ENCODE data around the gene EEFSEC.

The EEFSEC gene

DNA sequence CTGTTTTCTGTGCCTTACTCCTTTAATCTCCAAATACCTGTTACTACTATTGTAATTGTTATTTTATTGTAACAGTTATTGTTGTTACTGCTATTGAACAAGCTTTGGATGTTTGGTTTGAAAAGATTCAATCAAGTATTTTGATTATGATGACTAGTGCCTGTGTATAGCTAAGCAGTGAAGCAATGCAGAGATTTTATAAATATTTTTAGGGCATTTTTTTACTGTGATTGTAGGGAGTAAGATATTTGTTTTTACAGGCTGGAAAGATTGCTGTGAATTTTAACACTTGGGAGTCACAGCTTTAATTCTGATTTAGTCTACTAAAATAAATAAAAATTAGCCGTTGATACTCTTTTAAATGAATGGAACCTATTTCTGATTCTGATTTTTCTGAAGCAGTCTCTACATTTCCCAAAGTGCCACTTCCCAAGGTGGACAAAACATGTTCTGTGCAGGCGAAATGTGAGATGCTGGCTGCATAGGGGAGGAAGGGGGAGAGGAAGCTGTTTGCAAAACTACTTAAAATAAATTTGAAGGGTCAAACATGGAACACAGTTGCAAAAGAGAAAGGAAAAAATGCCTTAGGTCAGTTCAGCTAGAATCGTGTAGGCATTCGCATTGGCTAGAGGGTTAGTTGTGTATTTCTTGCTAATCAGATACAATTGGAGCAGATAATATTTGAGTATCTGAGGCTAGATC lies 25.7 kb downstream of the EEFSEC start:
- no peak overlapping the region for H3K4me3 ChIP-seq (ENCODE audit: low read depth, low read length)
- DNase-seq (ENCODE audit: low read depth), result no peak

DNA sequence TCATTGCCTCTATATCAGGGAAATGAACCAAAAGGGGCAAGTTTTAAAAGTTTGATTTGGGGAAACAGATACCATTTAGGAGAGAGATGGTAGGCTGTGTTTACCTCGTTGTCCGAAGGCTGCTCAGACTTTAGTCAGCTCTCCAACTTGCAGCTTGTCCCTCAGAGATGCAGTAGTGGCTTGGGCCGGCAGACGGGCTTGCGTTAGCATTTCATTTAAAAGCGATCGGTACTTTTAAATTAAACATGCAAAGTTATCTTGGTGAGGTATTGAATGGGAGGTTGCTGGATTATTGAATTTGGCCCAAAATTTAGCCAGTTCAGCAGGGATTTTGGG lies 26.2 kb downstream of the EEFSEC start:
- no peak for DNase-seq (ENCODE audit: low read depth)
- H3K4me3 ChIP-seq (ENCODE audit: low read depth, low read length), result no peak overlapping the region

DNA sequence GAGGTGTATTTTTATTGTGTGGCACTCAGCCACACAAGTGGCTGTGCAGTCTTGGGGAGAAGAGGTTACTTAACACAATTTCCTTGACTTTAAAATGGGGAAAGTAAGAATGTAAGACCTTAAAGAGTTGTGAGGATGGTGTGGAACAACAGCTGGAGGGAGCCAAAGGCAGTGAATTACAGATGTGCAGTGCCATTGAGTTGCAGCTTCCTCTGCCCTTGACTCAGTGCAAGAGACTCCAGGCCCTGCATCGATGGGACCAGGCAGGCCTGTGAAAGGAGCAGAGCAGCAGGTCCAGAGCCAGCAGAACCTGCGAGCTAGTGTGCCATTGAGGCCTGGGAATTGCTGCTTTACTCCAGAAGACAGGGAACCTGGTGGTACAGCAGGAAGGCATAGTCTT lies 27.2 kb downstream of the EEFSEC start:
- H3K4me3 ChIP-seq (ENCODE audit: low read depth, low read length), result no peak overlapping the region
- DNase-seq (ENCODE audit: low read depth), result no peak

DNA sequence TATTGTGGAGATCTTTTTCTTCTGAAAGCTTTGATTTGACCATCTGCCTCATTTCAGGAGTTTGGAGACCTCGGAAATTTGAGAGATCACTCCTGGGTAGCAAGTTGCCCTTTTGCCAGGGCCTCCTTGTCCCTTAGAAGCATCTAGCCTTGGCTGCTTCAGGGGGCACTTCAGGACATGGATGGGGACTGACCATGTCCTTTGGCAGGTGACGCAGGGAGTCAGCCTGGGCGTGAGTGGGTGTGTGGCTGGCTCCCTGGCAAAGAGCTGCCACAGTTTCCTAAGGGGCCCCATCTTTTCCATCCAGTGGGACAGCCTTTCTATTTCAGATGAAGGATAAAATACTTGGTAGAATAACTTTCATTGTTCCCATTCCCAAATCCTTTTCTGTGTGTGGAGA lies 27.6 kb downstream of the EEFSEC start:
- DNase-seq (ENCODE audit: low read depth), result no peak
- no peak overlapping the region for H3K4me3 ChIP-seq (ENCODE audit: low read depth, low read length)

DNA sequence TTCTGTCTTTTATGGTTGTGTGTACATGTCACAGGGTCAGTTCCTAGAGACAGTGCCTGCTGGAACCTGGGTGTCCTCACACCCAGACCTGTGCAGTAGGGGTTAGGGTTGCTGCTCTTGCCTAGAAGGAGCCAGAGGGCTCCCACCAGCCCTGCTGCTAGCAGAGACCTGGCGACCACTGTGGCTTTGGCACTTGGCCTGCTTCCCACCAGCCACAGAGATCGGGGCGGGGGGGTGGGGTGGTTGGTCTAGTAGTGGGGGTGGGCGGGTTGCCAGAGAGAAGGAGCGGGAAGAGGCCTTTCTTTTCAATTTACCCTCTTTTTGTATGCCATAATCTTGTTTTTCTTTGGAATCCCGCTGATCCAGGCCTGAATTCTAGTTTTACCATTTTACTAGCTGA lies 29.4 kb downstream of the EEFSEC start:
- no peak overlapping the region for H3K4me3 ChIP-seq (ENCODE audit: low read depth, low read length)
- no peak for DNase-seq (ENCODE audit: low read depth)

DNA sequence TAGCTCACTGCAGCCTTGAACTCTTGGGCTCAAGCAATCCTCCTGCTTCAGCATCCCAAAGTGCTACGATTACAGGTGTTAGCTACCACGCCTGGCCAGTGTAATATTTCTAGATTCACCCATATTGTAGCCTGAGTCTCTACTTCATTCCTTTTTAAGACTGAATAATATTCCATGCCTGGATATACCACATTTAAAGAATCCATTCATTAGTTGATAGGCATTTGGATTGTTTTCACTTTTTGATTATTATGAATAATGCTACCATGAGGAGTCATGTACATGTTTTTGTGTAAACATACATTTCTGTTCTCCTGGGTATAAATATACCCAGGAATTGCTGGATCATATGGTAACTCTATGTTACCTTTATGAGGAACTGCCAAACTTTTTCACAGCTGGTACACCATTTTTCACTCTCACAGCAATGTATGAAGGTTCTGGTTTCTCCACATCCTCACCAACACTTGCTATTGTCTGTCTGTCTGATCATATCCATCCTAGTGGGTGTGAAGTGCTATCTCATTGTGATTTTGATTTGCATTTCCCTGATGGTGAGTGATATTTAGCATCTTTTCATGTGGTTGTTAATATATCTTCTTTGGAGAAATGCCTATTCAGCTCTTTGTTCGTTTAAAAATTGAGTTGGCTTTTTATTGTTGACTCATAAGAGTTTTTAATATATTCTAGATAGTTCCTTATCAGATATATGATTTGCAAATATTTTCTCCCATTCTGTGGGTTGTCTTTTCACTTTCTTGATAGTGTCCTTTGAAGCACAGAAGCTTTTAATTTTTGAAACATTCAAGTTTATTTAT lies 32.6 kb downstream of the EEFSEC start:
- no peak for DNase-seq (ENCODE audit: low read depth)
- no peak overlapping the region for H3K4me3 ChIP-seq (ENCODE audit: low read depth, low read length)

DNA sequence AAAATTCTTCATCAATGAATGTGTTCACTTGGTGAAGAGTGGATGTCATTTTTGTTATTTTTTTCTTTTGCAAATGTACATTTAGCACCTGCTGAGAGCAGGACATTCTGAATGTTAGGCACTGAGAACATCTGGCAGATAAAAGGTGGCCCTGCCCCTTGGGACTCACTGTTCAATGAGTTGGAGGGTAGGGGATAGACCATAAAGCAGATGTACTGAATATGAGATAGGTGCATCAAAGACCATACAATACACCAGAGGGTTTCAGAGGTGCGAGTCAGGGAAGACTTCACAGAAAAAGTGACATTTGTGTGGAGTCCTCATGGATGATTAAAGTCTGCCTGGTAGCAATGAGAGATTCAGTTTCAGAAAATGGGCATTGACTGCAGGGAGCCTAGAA lies 34.2 kb downstream of the EEFSEC start:
- DNase-seq (ENCODE audit: low read depth), result no peak
- no peak overlapping the region for H3K4me3 ChIP-seq (ENCODE audit: low read depth, low read length)

DNA sequence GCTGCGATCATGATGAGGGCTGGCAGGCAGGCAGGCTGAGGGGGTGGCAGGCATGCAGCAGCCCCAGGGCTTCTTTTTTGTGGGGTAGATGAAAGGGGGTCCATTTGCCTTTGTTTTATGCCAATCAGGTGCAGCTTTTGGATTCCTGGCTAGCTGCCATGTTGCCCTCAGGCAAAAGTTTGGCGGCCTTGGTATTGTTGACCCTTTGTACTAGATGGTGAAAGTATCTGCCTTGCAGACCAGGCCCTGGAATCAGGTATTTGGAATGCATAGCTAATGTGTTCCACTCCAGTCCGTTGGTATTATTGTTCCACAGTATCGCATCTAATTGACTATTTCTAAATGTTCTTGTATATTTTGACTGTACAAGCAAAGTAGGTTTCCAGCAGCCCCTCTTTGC lies 35.0 kb downstream of the EEFSEC start:
- DNase-seq (ENCODE audit: low read depth), result no peak
- no peak overlapping the region for H3K4me3 ChIP-seq (ENCODE audit: low read depth, low read length)

DNA sequence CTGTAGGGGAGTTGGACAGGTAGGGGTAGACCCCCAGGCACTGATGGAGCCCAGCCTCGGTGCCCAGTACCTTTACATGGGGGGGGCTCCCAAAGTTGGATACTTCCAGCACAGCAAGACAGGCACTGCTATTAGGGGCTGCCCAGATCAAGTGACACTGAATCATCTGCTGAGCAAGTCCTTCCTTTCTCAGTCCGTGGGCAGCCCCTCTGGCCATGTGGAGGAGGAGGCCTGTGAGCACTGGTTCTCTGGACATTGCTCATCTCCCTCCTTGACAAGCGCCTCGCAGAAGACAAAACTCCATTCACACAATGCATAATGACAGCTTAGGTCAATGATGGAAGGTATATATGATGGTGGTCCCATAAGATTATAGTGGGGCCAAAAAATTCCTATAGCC lies 35.7 kb downstream of the EEFSEC start:
- no peak overlapping the region for H3K4me3 ChIP-seq (ENCODE audit: low read depth, low read length)

DNA sequence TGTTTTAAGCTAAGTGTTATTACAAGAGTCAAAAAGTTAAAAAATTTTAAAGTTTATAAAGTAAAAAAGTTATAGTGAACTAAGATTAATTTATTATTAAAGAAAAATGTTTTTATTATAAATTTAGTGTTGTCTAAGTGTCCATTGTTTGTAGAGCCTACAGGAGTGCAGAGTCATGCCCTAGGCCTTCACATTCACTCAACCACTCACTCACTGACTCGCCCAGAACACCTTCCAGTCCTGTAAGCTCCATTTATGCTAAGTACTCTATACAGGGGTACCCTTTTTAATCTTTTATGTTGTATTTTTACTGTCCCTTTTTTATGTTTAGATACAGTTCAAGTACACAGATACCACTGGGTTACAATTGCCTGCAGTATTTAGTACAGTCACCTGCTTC lies 37.2 kb downstream of the EEFSEC start:
- DNase-seq (ENCODE audit: low read depth), result no peak
- H3K4me3 ChIP-seq (ENCODE audit: low read depth, low read length), result no peak overlapping the region

More for the DNA sequence above, 35.7 kb downstream of the EEFSEC start:
- no peak for DNase-seq (ENCODE audit: low read depth)

DNA sequence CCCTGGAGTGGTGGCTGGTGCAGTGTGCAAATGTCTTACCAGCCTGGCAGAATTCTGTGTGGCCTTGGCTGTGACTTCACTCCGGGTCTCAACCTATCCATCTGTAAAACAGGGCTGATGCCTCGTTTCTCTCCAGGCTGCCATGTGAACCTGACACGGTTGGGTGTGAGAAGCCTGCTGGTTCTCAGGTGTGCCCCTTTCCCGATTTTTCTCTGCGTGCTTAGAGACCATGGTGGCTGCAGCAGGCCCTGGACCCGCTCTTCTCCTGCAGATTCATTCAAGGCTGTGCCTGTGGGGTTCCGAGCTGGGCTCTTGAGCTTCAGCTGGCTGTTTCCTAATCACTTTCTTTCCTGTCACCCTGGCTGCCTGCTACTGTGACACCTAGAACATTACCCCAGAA lies 38.9 kb downstream of the EEFSEC start:
- H3K4me3 ChIP-seq (ENCODE audit: low read depth, low read length), result no peak overlapping the region
- DNase-seq (ENCODE audit: low read depth), result no peak

DNA sequence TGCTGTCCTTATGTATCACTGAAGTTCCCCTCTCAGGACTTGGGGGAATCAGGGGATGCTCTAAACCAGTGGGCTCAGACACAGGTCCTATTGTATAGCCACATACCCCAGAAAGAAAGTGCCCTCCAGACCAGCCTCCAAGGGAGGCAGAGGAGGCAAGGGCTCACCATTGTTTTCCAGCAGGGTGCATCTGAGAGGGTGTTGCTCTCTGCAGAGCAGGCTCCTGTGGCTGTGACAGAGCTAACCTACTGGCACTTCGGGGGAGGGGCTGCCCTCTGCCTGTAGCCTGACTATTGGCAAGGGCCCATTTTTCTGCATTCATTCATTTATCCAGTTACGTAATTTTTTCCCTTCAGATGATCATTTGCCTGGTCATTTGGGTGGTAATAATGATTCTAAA lies 39.9 kb downstream of the EEFSEC start:
- no peak overlapping the region for H3K4me3 ChIP-seq (ENCODE audit: low read depth, low read length)
- no peak for DNase-seq (ENCODE audit: low read depth)

DNA sequence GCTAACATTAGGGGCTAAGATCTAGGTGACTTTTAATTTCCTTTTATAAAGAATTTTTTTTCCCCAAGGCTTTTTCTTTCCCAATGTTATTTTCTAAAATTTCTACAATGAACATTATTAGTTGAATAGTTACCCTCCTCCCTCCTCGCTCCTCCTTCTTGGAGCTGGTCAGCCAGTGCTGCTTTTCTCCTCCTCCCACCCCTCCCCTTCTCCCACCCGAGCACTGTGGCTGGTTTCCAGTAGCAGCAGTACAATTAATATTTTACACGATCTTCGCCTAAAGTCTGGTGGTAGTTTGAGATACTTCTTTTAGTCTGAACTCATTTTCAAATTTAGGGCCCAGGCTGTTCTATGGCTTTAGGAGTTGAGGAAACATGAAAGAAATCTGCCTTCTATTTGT lies 41.6 kb downstream of the EEFSEC start:
- H3K4me3 ChIP-seq (ENCODE audit: low read depth, low read length), result no peak overlapping the region
- no peak for DNase-seq (ENCODE audit: low read depth)

DNA sequence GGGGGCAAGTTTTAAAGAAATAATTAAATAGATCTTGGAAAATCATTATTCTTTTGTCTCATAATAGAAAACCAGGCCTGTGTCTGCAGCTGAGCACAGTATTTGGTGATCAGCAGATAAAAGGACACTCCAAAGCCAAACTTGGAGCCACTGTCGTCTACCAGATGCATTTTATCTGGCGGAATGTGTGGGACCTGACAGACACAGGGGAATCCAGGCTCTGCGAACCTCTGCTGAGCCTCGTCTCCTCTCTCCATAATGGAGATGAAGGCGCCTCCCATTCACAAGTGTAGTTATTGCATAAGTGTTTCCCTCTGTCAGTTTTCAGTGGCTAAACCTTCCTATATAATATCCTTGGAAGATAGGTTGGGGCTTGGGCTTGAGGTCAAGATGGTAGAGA lies 42.1 kb downstream of the EEFSEC start:
- DNase-seq (ENCODE audit: low read depth), result no peak
- no peak overlapping the region for H3K4me3 ChIP-seq (ENCODE audit: low read depth, low read length)

DNA sequence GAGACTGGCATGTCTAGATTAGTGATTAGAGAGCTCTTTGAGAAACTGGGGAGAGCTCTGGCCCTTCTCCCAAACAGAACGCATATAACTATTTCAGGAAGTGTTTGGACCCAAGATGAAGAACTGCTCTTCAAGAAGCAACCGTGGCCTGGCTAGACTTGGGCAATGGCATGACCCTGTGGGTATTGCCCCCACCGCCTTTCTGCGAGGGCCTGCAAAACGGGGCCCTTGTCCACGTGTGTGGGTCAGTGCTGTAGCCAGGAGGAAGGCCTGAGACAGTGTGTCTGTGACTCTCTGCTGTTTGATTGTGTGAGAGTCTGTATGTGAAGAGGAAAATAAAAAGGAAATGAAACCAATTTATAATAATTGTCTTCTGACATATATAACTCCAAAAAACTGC lies 42.5 kb downstream of the EEFSEC start:
- DNase-seq (ENCODE audit: low read depth), result no peak
- H3K4me3 ChIP-seq (ENCODE audit: low read depth, low read length), result no peak overlapping the region

DNA sequence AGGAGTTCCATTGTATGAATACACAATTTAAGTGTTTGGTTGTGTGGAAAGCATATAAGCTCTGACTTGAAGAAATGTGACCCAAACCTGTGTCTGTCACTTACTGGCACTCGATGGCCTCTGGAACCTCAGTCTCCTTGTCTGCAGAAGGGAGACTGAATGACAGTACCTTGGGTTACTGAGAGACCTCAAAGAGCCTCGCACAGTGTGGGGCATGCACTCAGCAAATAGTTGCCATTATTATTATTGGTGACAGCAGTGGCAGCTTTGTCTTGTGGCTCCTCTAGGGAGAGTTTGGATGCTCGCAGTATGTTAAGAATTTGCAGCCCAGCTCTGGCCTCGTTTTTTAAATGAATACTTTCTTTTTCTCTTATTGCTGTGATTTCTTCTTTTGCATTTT lies 43.4 kb downstream of the EEFSEC start:
- no peak overlapping the region for H3K4me3 ChIP-seq (ENCODE audit: low read depth, low read length)
- DNase-seq (ENCODE audit: low read depth), result no peak

DNA sequence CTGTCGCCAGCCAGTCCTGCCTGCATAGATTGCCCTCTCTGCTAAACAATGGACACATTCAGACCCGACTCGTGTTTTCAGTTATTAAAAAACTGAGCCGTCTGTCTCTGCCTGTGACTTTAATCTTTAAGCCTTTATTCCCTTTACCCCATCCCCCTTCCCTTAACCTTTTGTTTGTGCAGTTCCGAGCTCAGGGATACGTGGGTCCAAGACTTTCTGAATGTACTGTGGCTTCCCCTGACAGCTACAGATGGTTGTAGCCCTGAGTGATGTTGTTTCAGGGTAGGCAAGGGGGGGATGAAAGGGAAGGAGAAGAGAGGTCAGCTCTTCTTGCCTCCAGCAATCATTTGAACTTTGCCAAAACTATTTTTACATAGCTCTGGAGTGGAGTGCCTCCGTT lies 44.6 kb downstream of the EEFSEC start:
- no peak for DNase-seq (ENCODE audit: low read depth)
- no peak overlapping the region for H3K4me3 ChIP-seq (ENCODE audit: low read depth, low read length)

DNA sequence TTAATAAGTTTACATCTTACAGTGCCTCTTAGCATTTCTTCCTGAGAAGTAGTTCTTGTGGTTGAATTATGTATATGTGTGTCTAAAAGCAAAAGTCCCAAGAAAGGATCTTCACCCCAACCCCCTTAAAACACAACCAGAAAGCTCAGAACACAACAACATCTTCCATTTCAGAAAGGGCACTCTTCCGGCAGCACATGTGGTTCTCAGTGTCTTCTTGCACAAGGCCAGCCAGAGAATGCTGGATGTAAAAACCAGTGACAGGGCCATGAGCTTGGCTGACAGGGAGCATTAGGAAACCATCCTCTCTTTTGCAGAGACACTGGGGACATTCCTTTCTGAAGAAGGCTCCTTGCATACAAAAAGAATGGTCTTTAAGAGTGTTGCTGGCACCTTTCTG lies 45.0 kb downstream of the EEFSEC start:
- no peak overlapping the region for H3K4me3 ChIP-seq (ENCODE audit: low read depth, low read length)
- no peak for DNase-seq (ENCODE audit: low read depth)

DNA sequence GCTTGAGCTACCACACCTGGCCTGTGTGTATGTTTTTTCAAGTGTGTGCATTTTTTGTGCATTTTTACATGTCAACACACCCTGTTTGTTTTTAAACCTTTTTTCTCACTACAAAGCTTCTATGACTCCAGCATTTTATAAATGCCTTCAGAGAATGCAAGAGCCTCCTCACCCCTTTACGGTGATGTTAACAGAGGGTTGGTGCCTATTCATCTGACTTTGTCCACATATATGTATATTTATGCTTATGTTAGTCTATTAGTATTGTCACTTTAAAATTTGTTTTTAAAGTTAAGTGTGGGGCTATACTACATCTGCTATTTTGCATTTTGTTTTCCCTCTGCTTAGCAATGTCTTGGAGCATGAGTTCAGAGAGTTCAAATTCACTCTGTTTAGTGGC lies 45.8 kb downstream of the EEFSEC start:
- no peak for DNase-seq (ENCODE audit: low read depth)
- no peak overlapping the region for H3K4me3 ChIP-seq (ENCODE audit: low read depth, low read length)

DNA sequence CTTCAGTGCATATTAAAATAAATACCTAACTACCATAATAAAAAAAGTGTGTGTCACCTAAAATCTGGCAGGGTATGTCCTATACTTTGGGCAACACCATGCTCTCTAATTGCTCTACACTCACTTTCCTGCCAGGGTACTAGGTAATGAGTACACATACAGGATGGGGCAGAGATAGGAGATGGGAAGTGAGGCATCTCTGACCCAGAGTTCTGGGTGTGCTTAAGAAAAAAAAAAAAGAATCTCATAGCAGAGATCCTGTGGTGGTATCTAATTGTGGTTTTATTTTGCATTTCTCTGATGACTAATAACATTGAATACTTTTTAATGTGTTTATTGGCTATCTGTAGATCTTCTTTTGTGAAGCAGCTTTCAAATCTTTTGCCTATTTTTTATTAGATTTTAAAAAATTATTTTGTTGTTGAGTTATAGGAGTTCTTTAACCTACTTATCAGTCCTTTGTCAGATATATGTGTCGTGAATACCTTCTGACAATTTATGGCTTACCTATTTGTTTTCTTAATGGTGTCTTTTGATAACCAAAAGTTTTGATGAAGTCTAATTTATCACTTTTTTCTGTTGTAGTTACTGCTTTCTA lies 48.0 kb downstream of the EEFSEC start:
- no peak for DNase-seq (ENCODE audit: low read depth)

DNA sequence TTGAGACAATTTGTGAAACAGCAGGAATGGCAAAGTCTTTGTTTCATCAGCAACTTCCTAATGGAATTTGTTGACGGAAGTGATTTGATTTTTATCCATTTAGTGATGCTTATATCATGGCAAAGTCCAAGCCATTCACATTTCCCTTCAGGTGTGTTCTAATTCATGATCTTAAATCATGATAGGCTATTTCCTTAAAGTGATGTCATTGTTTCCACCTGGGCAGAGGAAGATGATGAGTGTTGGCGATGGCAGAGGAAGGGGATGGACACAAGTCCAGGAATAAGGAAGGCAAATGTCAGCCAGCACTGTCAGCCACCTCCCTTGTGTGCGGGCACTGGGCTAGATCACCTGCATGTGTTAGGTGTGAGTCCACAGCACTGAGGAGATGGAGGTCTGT lies 49.9 kb downstream of the EEFSEC start:
- H3K4me3 ChIP-seq (ENCODE audit: low read depth, low read length), result no peak overlapping the region
- no peak for DNase-seq (ENCODE audit: low read depth)

More for the DNA sequence above, 48.0 kb downstream of the EEFSEC start:
- H3K4me3 ChIP-seq (ENCODE audit: low read depth, low read length), result no peak overlapping the region

All from skeletal muscle cell (primary cell).